ENCODE results near the gene RIN3.

The RIN3 gene

GRCh38 chr14:92726933-92727262 lies 213.3 kb downstream of the RIN3 start:
- DNase-seq, result no peak

GRCh38 chr14:92728759-92729364 lies 215.3 kb downstream of the RIN3 start:
- DNase-seq, result peak; percentile 21

- DNase-seq, result no peak
These were observed 216.2 kb downstream of the RIN3 start for GRCh38 chr14:92729634-92730358.

GRCh38 chr14:92731622-92732115 lies 218.1 kb downstream of the RIN3 start:
- DNase-seq, result no peak

GRCh38 chr14:92733007-92733406 lies 219.4 kb downstream of the RIN3 start:
- DNase-seq, result no peak

- DNase-seq, result no peak
These were observed 221.0 kb downstream of the RIN3 start for GRCh38 chr14:92734618-92735017.

GRCh38 chr14:92735344-92735743 lies 221.8 kb downstream of the RIN3 start:
- DNase-seq, result no peak

- DNase-seq, result no peak
These were observed 223.6 kb downstream of the RIN3 start for GRCh38 chr14:92737206-92737605.

- DNase-seq, result no peak
These were observed 224.1 kb downstream of the RIN3 start for GRCh38 chr14:92737619-92738188.
